Breast epithelium (tissue), 3 donors: ENCODE measurements around the gene SPTBN1.

Source experiments
- CTCF ChIP-seq, 3 donors: fragments of 450-650 bp; IDR thresholded peaks; one replicate each; pipeline ENCODE4 v1.5.1; 2016 to 2017; ENCODE audit warnings: antibody characterized with exemption in 3 of 3, mild to moderate bottlenecking in 3 of 3, moderate library complexity in 3 of 3
- POLR2A ChIP-seq: fragments of 450-650 bp; IDR thresholded peaks from one replicate; pipeline ENCODE4 v1.6.1; 2016; ENCODE audit warnings: antibody characterized with exemption, mild to moderate bottlenecking, moderate library complexity

GRCh38 chr2:54408288-54408687, 47.8 kb upstream of the SPTBN1 start:
- no peak for TF ChIP-seq CTCF (IDR thresholded peaks at IDR 0.05)
- TF ChIP-seq POLR2A: no peak
